ENCODE measurements around the gene MDC1.

MDC1 gene

GRCh38 chr6:30707281-30707850 is 9.7 kb downstream of the MDC1 start:
- DNase-seq (ENCODE audit: low spot score): no peak

DNA sequence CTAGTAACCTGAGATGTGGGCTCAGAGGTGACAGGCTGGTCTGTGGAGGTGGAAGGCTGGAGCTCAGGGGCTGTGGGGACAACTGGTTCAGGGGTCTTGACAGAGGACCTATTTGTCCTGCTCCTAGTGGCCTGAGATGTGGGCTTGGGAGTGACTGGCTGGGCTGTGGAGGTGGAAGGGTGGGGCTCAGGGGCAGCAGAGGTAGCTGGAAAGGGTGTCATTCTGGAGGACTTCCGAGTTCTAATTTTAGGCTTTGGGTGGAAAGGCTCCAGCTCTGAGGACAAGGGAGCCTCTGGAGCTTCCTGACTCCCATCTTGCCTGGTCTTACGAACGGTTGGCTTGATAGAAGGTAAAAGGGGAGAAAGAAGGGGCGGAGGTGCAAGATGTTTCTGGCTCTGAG is 11.5 kb downstream of the MDC1 start:
- no peak for DNase-seq (ENCODE audit: low spot score)

DNA sequence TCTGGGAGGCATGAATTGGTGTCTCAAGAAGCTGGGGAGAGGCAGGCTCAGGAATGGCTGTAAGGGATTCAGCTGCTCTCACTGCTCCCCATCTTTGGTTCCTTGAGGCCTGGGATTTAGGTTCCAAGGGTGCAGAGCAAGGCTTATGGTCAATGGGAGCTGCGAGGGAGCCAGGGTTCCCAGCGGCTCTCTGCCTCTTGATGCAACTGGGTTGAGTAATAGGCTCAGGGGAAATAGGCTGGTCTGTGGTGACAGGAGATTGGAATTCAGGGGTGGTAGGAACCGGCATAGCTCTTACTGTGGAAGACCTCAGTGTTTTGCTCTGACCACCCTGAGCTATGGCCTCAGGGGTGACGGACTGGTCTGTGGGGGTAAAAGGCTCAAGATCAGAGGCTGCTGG is 13.3 kb downstream of the MDC1 start:
- DNase-seq (ENCODE audit: low spot score): no peak

DNA sequence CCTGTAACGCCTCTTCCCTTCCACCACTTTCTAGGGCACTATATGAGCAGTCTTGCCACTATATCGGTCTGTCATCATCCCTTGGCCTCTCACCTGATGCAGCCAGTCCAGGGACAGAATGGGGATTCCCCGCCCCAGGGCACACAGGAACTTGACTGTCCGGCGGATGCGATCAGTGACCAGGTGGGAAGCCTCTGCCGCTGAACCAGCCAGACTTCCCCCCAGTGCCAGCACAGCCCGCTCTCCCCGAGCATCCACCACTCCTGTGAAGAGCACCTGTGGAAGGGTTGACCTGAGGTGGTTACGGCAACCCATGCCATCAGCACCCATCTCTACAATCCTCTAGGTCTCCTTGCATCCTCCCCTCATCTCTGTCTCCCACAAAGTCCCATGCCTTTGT is 14.1 kb downstream of the MDC1 start:
- no peak for DNase-seq (ENCODE audit: low spot score)

DNA sequence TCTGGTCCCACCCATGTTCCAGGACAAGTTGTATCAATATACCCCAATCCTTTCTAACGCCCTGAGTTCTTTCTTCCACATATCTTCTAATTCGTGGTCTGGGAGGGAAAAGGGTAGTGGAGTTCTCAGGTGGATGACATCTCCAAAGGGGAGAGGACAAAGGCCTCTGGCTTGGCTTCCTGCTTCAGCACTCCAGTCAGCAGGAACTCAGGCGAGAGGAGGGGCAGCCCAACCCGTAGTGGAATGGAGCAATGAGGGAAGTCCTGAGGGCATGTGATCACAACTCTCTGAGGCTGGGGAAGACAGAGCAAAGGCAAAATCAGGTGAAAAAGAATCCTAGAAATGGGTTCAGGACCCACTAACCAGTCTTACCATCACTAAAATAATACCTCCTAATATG is 16.7 kb downstream of the MDC1 start:
- no peak for DNase-seq (ENCODE audit: low spot score)

- DNase-seq (ENCODE audit: low spot score): no peak
Measured at GRCh38 chr6:30696432-30696831, 20.6 kb downstream of the MDC1 start.

- no peak for DNase-seq (ENCODE audit: low spot score)
Measured at GRCh38 chr6:30691208-30691847, 25.8 kb downstream of the MDC1 start.

GRCh38 chr6:30690403-30691207 is 26.5 kb downstream of the MDC1 start, which contains the start of gene NRM:
Gene NRM (minus strand): TSS chr6:30690984. CDS start chr6:30690974, 10 bp downstream.
- DNase-seq (ENCODE audit: low spot score): peak; percentile 81

DNA sequence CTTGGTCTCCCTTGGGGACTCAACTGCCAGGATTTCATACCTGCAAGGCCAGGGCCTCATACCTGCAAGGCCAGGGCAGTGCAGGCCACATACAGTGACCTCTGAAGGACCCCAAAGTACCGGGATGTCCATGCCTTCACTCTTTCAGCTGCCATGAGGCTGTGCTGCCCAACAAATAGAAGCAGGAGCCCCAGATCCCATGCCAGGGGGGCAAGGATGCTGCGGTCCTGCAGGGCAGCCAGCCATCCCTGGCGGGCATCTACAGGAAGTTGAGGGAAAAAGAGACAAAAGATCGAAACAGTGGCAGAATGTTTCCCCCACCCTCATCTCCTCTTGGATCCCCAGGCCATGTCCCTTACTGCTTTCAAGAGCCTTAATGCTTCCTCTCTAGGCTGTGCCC is 27.1 kb downstream of the MDC1 start:
- DNase-seq (ENCODE audit: low spot score): no peak

DNA sequence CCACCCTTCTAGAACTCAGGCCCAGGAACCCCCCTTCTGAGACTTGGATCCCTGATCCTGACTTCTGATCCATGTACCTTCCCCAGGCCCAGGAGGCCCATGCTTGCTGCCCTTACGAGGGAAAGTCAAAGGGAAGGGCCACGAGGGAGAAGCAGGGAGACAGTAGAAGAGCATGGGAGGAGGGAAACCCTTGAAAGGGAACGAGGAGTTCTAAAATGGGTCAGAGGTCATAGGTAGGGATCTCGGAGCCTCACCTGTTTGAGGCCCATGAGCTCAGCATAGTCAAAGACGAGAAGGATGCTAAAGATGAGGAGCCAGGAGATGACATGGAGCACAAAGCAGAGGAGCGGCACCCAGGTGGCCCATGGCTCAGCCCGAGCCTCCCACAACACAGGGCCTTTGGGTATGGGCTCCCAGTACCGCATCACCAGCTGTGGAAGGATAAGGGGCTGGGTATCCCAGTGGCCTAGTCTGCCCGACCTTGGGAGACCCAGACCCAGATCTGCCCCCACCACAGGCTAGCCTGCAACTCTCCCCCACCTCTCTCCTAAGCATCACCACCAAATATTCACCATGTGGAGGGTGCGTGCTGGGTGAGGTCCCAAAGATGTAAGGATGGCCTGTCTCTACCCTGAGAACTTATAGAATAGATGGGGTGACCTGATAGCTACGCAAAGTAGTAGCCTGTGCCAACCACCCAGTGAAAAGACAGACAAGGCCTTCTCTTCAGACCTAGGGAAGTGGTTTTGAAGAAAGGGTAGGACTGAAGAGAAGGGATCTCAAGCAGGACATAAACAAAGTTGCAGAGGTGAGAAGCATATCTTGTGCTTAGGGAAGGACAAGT is 27.8 kb downstream of the MDC1 start:
- DNase-seq (ENCODE audit: low spot score): no peak

DNA sequence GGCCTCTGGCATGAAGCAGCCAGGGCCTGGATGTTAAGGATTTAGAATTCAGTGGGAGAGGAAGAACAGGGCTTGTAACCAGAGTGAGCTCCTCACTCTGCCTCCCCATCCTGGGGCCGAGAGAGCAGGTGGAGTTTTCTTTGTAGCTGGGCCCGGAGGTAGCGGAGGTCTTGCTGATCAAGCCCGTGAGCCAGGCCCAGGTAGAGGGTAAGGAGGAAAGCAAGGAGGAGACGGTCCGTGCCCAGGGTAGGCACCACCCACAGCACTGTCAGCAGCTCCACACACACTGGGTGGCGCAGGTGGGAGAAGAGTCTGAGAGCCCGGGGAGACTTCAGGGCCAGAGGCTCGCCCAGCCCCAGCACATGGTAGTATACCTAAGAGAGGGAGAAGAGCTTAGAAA is 28.5 kb downstream of the MDC1 start:
- peak; percentile 52 for DNase-seq (ENCODE audit: low spot score)

DNA sequence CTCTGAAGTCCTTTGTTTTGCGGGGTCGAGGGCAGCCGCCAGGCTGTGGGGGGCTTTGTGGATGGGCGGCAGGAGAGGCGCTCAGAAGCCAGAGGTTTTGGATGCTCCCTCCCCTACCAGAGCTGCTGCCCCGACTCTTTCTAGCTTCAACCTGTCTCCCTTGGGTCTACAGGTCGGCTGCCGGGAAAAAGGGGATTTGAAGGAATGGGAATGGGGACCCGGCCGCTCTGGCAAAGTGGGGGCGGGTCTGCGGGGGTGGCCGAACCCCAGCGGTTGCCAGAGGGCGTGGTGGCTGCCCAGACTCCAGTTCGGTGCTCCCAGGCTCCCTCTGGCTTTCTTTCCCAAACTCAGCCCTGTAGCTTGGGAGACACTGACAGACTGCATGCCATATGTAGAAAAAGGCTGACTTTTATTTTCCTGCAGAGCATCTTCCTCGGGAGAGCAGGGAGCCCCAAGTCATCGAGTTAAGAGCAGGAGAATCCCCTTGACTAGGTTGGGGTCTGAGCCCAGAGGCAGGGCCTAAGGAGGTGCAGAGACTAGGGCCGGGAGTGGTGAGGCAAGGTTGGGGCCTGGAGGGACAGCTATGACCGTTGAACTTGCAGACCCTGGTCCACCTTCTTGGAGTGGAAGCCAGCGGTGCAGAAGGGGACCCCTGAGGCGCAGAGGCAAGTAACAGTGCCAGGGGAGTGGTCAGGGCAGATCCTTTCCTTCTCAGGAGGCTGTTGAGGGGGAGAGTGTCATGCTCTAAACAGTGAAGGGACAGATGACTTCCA is 29.2 kb downstream of the MDC1 start:
- DNase-seq (ENCODE audit: low spot score): no peak

DNA sequence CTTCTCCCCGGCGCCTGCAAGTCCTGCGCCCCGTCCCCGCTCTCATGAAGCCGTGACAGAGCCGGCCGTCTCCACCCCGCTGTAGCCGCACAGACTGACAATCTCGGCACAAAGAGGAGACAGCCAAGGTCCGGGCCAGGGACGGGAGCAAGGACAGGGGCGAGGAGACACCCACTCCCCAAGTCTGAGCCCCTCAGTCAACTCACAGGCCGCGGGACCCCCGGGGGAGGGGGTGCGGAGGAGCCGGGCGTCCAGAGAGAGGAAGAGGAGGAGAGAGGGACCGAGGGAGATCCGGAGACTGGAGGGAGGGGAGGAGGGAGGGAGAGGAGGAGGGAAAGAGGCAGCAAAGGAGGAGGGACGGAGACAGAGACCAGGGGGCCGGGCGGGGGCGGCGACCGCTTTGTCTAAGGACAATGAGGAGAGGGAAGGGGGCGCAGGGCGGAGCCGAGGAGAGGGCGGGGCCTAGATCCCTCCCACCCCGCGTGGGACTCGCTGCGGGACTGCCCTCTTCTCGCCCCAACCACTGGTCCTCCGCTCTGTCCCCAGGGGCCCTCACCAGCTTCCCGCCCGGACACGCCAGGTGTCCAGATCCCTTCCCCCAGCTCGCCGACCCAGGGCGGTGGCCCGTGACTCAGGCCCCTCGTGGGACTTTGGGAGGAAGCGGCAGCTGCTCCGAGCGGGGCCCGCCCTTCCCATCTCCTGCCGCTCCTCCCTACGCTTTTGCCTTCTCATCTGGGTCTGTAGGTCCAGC is 30.0 kb downstream of the MDC1 start:
- DNase-seq (ENCODE audit: low spot score): peak; percentile 79

DNA sequence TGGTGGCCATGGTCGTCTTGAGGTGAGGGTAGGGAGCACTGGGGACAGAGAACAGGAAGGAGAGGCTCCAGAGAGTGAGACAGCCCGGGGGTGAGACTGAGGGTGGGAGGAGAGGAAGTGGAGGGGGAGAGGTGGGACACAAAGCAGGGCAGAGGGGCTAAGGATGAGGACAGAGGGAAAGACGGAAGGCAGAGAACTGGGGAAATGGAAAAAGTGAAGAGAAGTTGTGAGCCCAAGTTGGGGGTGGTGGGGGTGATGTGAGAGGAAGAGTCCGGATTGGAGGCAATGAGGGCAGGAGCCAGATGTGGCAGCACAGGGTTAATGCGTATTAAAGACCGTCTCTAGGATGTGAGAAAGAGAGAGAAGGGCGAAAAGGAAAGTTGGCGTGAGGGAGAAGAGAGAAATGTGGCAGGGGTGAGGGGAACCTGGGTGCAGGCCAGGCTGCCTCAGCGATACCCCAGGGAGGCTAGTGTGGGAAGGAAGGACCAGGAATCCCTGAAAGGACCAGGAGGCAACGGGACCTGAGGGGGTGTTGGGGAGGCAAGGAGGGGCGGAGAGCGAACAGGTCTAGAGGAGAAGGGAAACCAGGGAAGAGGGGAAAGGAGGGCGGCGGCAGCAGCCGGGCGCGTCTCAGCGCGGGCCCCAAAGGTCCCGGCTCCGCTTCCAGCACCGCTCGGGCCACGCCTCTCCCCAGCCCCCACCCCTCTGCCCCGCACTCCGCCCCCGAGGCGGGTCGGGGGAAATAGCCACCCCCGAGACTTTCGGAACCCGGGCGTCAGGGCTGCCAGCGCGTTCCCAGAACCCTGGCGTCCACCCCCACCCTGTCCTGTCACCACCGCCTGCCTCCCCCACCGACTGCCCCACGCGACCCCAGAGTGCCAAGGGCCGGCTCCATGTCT is 30.8 kb downstream of the MDC1 start, which contains the start of gene PPP1R18:
Gene PPP1R18 (minus strand): TSS at position 637 of the 899 bp plus-strand sequence. CDS start 627 bp downstream, at position 10.
- peak; percentile 75 for DNase-seq (ENCODE audit: low spot score)

- DNase-seq (ENCODE audit: low spot score): no peak
Measured at GRCh38 chr6:30685157-30686008, 31.7 kb downstream of the MDC1 start.

DNA sequence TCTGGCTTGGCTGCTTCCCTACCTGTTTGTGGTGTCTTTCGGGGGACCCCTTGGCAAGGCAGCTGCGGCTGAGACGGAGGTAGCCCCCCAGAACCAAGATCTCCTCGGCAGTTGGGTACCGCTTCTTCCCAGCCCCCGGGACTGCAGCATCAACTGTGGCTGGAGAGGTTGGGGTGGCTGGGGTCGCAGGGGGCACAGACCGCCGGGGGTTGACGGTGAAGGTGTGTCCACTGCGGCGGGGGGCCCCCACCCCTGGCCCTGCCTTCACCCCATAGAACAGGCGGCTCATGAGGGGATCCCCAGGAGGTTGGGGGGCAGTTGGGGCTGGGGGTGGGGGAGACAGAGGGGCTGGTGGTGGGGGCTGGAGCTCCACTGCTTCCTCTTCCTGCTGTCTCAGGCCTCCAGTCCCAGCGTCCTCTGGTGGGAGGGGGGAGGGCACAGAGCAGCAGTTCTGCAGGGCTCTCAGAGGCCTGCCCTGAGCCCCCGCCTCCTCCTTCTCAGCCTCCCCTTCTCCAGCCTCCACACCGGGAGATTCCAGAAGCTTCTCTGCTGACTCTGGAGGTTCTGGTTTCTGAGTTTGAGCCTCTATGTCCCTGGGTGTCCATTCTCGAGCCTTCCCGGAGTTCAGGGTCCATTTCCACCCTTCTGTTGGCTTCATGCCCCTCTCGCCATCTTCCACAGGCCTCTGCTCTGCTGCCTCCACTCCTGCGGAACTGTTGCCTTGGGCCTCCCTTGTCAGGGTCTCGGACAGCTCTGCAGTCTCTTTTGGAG is 32.5 kb downstream of the MDC1 start:
- DNase-seq (ENCODE audit: low spot score): peak; percentile 60

DNA sequence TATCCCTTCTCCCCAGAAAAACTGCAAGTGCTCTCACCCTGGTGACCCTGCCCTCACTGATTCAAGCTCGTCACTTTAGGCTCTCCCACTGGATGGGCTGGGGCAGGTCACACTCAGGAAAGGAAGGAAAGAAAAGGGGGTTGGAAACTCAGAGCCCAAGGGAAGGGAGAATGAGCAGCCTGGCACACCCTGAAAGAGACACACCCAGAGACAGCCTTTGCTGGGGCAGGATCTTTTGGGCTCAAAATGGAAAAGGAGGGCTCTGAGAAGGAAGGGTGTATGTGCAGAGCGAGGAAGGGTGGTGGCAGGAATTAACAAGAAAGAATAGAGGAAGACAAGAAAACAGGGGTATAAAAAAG is 33.1 kb downstream of the MDC1 start:
- no peak for DNase-seq (ENCODE audit: low spot score)

Measured in germinal center (tissue), 1 donor.